ENCODE measurements around the gene CENPP. TPM values are rescaled to one million over a fixed set of nuclear protein-coding genes. Genes with fewer than 3 reads are reported as not detected.

CENPP gene
- total RNA-seq, 1 experiment from 2014 or later: 14.3 TPM

DNA sequence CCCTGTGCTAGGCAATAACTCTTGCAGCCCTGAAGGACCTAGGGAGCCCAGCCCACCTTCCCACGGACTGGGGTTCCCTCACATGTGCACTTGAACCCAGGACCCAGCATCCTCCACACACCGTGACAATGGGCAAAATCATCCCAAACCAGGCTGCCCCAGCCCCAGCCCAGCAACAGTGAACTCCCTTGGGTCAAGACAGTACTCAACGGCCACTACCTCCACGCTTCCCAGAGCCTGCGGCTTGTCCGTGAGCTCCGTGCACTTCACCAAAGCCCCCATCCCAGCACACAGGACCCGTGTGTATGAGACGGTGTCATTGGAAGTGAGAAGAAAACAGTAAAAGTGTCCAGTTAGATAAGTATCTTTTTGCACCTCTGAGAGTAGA lies 288.4 kb downstream of the CENPP start (continued):
- TF ChIP-seq, protein P1, sequence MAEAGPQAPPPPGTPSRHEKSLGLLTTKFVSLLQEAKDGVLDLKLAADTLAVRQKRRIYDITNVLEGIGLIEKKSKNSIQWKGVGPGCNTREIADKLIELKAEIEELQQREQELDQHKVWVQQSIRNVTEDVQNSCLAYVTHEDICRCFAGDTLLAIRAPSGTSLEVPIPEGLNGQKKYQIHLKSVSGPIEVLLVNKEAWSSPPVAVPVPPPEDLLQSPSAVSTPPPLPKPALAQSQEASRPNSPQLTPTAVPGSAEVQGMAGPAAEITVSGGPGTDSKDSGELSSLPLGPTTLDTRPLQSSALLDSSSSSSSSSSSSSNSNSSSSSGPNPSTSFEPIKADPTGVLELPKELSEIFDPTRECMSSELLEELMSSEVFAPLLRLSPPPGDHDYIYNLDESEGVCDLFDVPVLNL (CRISPR knock-in tag; IDR thresholded peaks at IDR 0.05; ENCODE audit: borderline replicate concordance, low read depth): no peak
- TF ChIP-seq ZNF232 (CRISPR knock-in tag; IDR thresholded peaks at IDR 0.05) (no peak), TEAD1 (CRISPR knock-in tag; IDR thresholded peaks at IDR 0.05) (no peak)
- TF ChIP-seq, protein P2, sequence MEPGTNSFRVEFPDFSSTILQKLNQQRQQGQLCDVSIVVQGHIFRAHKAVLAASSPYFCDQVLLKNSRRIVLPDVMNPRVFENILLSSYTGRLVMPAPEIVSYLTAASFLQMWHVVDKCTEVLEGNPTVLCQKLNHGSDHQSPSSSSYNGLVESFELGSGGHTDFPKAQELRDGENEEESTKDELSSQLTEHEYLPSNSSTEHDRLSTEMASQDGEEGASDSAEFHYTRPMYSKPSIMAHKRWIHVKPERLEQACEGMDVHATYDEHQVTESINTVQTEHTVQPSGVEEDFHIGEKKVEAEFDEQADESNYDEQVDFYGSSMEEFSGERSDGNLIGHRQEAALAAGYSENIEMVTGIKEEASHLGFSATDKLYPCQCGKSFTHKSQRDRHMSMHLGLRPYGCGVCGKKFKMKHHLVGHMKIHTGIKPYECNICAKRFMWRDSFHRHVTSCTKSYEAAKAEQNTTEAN (CRISPR knock-in tag; IDR thresholded peaks at IDR 0.05): no peak

DNA sequence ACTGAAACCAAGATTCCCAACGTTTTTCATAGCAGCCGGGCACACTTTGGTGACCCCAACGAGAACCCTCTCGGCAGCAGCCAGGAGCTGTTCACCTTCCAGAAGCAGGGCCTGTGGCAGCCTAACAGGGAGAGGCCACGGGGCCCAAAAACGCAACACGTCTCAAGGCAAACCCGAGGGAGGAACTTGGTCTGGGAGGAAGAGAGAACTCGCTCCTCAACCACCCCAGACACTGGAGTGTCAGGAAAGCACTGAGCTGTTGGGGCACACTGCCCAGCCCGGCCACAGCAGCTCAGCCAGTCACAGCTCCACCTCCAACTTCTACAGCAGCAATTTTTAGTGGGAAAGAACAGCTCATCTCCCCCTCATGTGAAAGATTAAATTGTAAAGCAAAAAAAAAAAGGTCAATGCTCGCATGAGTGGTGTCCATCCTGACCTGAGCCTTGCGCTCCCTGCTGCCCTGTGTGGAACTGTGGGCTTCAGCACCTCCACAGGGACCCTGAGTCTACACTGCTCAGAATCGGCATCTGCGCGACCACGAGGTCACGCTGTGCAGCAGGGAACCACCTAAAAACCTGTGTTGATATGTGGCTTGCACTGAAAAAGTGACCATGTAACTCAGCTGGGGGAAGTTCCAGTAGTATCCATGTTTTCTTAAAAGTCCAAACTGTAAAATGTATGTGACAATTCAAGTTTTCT lies 289.2 kb downstream of the CENPP start:
- DNase-seq (ENCODE audit: low spot score): no peak
- no peaks in the 10 kb centered on the region for H3K9me3 Mint-ChIP-seq
- no peak for TF ChIP-seq JAZF1 (CRISPR knock-in tag; IDR thresholded peaks at IDR 0.05)
- no peaks in the 10 kb centered on the region for H3K27me3 Mint-ChIP-seq (ENCODE audit: low read depth)
- POLR2A ChIA-PET: no interaction called here
- CTCF ChIA-PET: no interaction called here
- ATAC-seq: no peak
- H3K36me3 Mint-ChIP-seq: peaks cover 40% of the 10 kb centered on the region
- H3K4me3 Mint-ChIP-seq: no peak overlapping the region
- H3K27ac Mint-ChIP-seq: no peak overlapping the region
- no peaks in the 10 kb centered on the region for H3K4me1 Mint-ChIP-seq

GRCh38 chr9:92615790-92616189 lies 290.0 kb downstream of the CENPP start:
- DNase-seq (ENCODE audit: low spot score): no peak
- Mint-ChIP-seq H3K9me3 (no peaks in the 10 kb centered on the region), H3K27me3 (ENCODE audit: low read depth) (no peaks in the 10 kb centered on the region), H3K27ac (peak overlapping the region; percentile 25), H3K36me3 (peaks cover 46% of the 10 kb centered on the region), H3K4me1 (no peaks in the 10 kb centered on the region), H3K4me3 (no peak overlapping the region)
- TF ChIP-seq, protein P3, sequence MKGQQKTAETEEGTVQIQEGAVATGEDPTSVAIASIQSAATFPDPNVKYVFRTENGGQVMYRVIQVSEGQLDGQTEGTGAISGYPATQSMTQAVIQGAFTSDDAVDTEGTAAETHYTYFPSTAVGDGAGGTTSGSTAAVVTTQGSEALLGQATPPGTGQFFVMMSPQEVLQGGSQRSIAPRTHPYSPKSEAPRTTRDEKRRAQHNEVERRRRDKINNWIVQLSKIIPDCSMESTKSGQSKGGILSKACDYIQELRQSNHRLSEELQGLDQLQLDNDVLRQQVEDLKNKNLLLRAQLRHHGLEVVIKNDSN (CRISPR knock-in tag; IDR thresholded peaks at IDR 0.05): no peak
- ATAC-seq: no peak
- ChIA-PET CTCF (no interaction called here), POLR2A (no interaction called here)

DNA sequence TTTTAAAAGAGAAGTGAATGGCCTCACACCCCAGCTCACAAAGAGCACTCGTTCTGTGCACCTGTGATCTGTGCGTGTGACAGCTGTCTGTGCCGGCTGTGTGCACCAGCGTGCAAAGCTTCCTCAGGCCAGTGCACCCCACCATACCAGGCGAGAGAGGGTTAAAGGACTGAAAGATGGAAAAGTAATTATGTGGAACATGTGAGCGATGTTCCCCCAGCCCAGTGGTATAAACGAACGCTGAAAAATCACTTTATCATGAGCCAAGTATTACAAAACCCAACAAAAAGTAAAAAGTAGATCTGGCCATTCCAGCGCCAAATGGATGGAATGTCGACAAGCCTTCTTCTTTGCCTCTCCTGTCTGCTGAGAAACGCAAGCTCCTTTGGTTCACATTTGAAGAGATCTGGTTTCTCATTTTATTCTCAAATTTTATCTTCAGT lies 290.5 kb downstream of the CENPP start:
- no peaks in the 10 kb centered on the region for H3K9me3 Mint-ChIP-seq
- TF ChIP-seq, protein P4, sequence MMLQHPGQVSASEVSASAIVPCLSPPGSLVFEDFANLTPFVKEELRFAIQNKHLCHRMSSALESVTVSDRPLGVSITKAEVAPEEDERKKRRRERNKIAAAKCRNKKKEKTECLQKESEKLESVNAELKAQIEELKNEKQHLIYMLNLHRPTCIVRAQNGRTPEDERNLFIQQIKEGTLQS (CRISPR knock-in tag; conservative IDR thresholded peaks at IDR 0.05): no peak
- TF ChIP-seq GTF2I (CRISPR knock-in tag; conservative IDR thresholded peaks at IDR 0.05) (no peak), IRF2 (CRISPR knock-in tag; IDR thresholded peaks at IDR 0.05; ENCODE audit: borderline replicate concordance, low read depth) (no peak), CBFB (CRISPR knock-in tag; IDR thresholded peaks at IDR 0.05; ENCODE audit: low read depth) (no peak), USF2 (CRISPR knock-in tag; IDR thresholded peaks at IDR 0.05) (no peak), ZNF263 (CRISPR knock-in tag; IDR thresholded peaks at IDR 0.05; ENCODE audit: low read depth) (no peak), NR1H2 (CRISPR knock-in tag; IDR thresholded peaks at IDR 0.05) (no peak), ZNF219 (CRISPR knock-in tag; IDR thresholded peaks at IDR 0.05; ENCODE audit: borderline replicate concordance) (no peak), ZBTB21 (CRISPR knock-in tag; IDR thresholded peaks at IDR 0.05; ENCODE audit: borderline replicate concordance) (no peak), ZNF423 (CRISPR knock-in tag; IDR thresholded peaks at IDR 0.05) (no peak), KAT7 (CRISPR knock-in tag; IDR thresholded peaks at IDR 0.05; ENCODE audit: borderline replicate concordance) (no peak), TCF7 (CRISPR knock-in tag; IDR thresholded peaks at IDR 0.05; ENCODE audit: low read depth) (no peak), FOXK1 (CRISPR knock-in tag; IDR thresholded peaks at IDR 0.05) (no peak), SOX15 (CRISPR knock-in tag; IDR thresholded peaks at IDR 0.05) (no peak)
- TF ChIP-seq, protein P5, sequence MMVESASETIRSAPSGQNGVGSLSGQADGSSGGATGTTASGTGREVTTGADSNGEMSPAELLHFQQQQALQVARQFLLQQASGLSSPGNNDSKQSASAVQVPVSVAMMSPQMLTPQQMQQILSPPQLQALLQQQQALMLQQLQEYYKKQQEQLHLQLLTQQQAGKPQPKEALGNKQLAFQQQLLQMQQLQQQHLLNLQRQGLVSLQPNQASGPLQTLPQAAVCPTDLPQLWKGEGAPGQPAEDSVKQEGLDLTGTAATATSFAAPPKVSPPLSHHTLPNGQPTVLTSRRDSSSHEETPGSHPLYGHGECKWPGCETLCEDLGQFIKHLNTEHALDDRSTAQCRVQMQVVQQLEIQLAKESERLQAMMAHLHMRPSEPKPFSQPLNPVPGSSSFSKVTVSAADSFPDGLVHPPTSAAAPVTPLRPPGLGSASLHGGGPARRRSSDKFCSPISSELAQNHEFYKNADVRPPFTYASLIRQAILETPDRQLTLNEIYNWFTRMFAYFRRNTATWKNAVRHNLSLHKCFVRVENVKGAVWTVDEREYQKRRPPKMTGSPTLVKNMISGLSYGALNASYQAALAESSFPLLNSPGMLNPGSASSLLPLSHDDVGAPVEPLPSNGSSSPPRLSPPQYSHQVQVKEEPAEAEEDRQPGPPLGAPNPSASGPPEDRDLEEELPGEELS (CRISPR knock-in tag; IDR thresholded peaks at IDR 0.05): no peak
- TF ChIP-seq, protein P3 (CRISPR knock-in tag; IDR thresholded peaks at IDR 0.05): no peak

More for the DNA sequence above, 290.5 kb downstream of the CENPP start:
- no peak overlapping the region for H3K27ac Mint-ChIP-seq
- ATAC-seq (no peak), DNase-seq (ENCODE audit: low spot score) (no peak)
- CTCF ChIA-PET: interaction anchor here (1.4 to 1.6 kb wide), 2 partner anchors 19 to 288 kb away, joined by 4 read pairs; no protein-coding TSS in a partner anchor
- H3K4me1 Mint-ChIP-seq: no peaks in the 10 kb centered on the region
- H3K27me3 Mint-ChIP-seq (ENCODE audit: low read depth): no peaks in the 10 kb centered on the region
- POLR2A ChIA-PET: no interaction called here
- H3K36me3 Mint-ChIP-seq: peaks cover 46% of the 10 kb centered on the region
- H3K4me3 Mint-ChIP-seq: no peak overlapping the region
